HEK293 (cell line): Measurements from ENCODE around the gene RPL19.
A peak's percentile ranks its signal among the peaks of the same experiment; 100 is the strongest.

Experiments
- GFI1B ChIP-seq: fragments of 450-650 bp; formaldehyde crosslinking; IDR thresholded peaks from 2 replicates; pipeline ENCODE4 v1.5.1; 2016; ENCODE audit warnings: missing biosample characterization, missing genetic modification characterization
- GLI4 ChIP-seq: fragments of 450-650 bp; formaldehyde crosslinking; IDR thresholded peaks from 2 replicates; pipeline ENCODE4 v1.5.1; 2016; ENCODE audit warnings: missing biosample characterization, missing genetic modification characterization
- SETDB1 ChIP-seq: IDR thresholded peaks from one replicate; pipeline ENCODE4 v1.6.1; 2017; ENCODE audit warnings: mild to moderate bottlenecking, low read length, moderate library complexity, mixed read lengths; ENCODE audit not compliant: insufficient read length
- SP2 ChIP-seq: fragments of 450-650 bp; formaldehyde crosslinking; IDR thresholded peaks from 2 replicates; pipeline ENCODE4 v1.5.1; 2016; ENCODE audit warnings: missing biosample characterization, missing genetic modification characterization
- ZBTB17 ChIP-seq: fragments of 450-650 bp; formaldehyde crosslinking; IDR thresholded peaks from 2 replicates; pipeline ENCODE4 v1.5.1; 2016; ENCODE audit warnings: missing biosample characterization, missing genetic modification characterization
- ZNF155 ChIP-seq: fragments of 450-650 bp; formaldehyde crosslinking; IDR thresholded peaks from 2 replicates; pipeline ENCODE4 v1.5.1; 2016; ENCODE audit warnings: missing biosample characterization, missing genetic modification characterization
- ZNF324 ChIP-seq: fragments of 450-650 bp; formaldehyde crosslinking; IDR thresholded peaks from 2 replicates; pipeline ENCODE4 v1.5.1; 2016; ENCODE audit warnings: missing biosample characterization, missing genetic modification characterization
- ZNF350 ChIP-seq: fragments of 450-650 bp; formaldehyde crosslinking; IDR thresholded peaks from 2 replicates; pipeline ENCODE4 v1.5.0; 2017; ENCODE audit warnings: missing biosample characterization, mild to moderate bottlenecking, missing genetic modification characterization
- ZNF391 ChIP-seq: fragments of 450-650 bp; formaldehyde crosslinking; IDR thresholded peaks from 2 replicates; pipeline ENCODE4 v1.5.1; 2016; ENCODE audit warnings: low read depth, missing biosample characterization, missing genetic modification characterization, borderline replicate concordance
- ZNF433 ChIP-seq: fragments of 450-650 bp; formaldehyde crosslinking; IDR thresholded peaks from 2 replicates; pipeline ENCODE4 v1.5.1; 2016; ENCODE audit warnings: missing biosample characterization, missing genetic modification characterization, low read depth
- ZNF501 ChIP-seq: fragments of 450-650 bp; formaldehyde crosslinking; IDR thresholded peaks from 2 replicates; pipeline ENCODE4 v1.5.1; 2016; ENCODE audit warnings: missing biosample characterization, missing genetic modification characterization
- ZNF544 ChIP-seq: fragments of 450-650 bp; formaldehyde crosslinking; IDR thresholded peaks from 2 replicates; pipeline ENCODE4 v1.5.0; 2017; ENCODE audit warnings: missing biosample characterization, missing genetic modification characterization
- ZNF549 ChIP-seq: fragments of 450-650 bp; IDR thresholded peaks from 2 replicates; pipeline ENCODE4 v1.5.1; 2018; ENCODE audit warnings: missing biosample characterization, missing genetic modification characterization, mild to moderate bottlenecking, inconsistent platforms, moderate library complexity
- ZNF660 ChIP-seq: fragments of 450-650 bp; IDR thresholded peaks from 2 replicates; pipeline ENCODE4 v1.5.1; 2018; ENCODE audit warnings: missing biosample characterization, mild to moderate bottlenecking, missing genetic modification characterization
- ZNF707 ChIP-seq: fragments of 450-650 bp; formaldehyde crosslinking; IDR thresholded peaks from 2 replicates; pipeline ENCODE4 v1.5.1; 2016; ENCODE audit warnings: missing biosample characterization, missing genetic modification characterization
- ZNF792 ChIP-seq: fragments of 450-650 bp; formaldehyde crosslinking; IDR thresholded peaks from 2 replicates; pipeline ENCODE4 v1.5.1; 2016; ENCODE audit warnings: missing biosample characterization, missing genetic modification characterization
- TF ChIP-seq, protein P1 (sequence below): fragments of 450-650 bp; formaldehyde crosslinking; IDR thresholded peaks from 2 replicates; pipeline ENCODE4 v1.5.1; 2016; ENCODE audit warnings: missing biosample characterization, missing genetic modification characterization
- TF ChIP-seq, protein P2 (sequence below): fragments of 450-650 bp; formaldehyde crosslinking; IDR thresholded peaks from 2 replicates; pipeline ENCODE4 v1.5.1; 2016; ENCODE audit warnings: missing biosample characterization, missing genetic modification characterization, low read depth
- TF ChIP-seq, protein P3 (sequence below): fragments of 450-650 bp; formaldehyde crosslinking; IDR thresholded peaks from 2 replicates; pipeline ENCODE4 v1.5.1; 2017; ENCODE audit warnings: missing biosample characterization, mild to moderate bottlenecking, missing genetic modification characterization, moderate library complexity
- TF ChIP-seq, protein P4 (sequence below): fragments of 450-650 bp; formaldehyde crosslinking; IDR thresholded peaks from 2 replicates; pipeline ENCODE4 v1.5.1; 2016; ENCODE audit warnings: missing biosample characterization, missing genetic modification characterization
- TF ChIP-seq, protein P5 (sequence below): fragments of 450-650 bp; IDR thresholded peaks from 2 replicates; pipeline ENCODE4 v1.5.1; 2018; ENCODE audit warnings: missing biosample characterization, missing genetic modification characterization
- TF ChIP-seq, protein P6 (sequence below): fragments of 450-650 bp; formaldehyde crosslinking; IDR thresholded peaks from 2 replicates; pipeline ENCODE4 v1.5.1; 2016; ENCODE audit warnings: missing biosample characterization, missing genetic modification characterization
- TF ChIP-seq, protein P7 (sequence below): fragments of 450-650 bp; formaldehyde crosslinking; IDR thresholded peaks from 2 replicates; pipeline ENCODE4 v1.5.1; 2016; ENCODE audit warnings: missing biosample characterization, missing genetic modification characterization
- TF ChIP-seq, protein P8 (sequence below): fragments of 450-650 bp; formaldehyde crosslinking; IDR thresholded peaks from 2 replicates; pipeline ENCODE4 v1.5.1; 2016; ENCODE audit warnings: missing biosample characterization, missing genetic modification characterization

Gene RPL19

DNA sequence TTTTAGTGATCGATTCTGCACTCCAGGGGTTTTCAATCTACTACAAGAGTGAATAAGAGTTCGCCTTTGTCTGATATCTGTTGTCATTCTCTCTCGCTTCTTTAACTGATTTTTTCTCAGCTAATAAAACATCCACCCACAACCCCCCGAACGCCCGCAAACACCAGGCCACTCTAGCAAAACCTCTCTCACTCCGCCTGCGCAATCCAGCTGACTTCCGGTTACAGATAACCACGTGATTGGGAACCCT lies 338 bp upstream of the RPL19 start (continued):
- TF ChIP-seq, protein P1, sequence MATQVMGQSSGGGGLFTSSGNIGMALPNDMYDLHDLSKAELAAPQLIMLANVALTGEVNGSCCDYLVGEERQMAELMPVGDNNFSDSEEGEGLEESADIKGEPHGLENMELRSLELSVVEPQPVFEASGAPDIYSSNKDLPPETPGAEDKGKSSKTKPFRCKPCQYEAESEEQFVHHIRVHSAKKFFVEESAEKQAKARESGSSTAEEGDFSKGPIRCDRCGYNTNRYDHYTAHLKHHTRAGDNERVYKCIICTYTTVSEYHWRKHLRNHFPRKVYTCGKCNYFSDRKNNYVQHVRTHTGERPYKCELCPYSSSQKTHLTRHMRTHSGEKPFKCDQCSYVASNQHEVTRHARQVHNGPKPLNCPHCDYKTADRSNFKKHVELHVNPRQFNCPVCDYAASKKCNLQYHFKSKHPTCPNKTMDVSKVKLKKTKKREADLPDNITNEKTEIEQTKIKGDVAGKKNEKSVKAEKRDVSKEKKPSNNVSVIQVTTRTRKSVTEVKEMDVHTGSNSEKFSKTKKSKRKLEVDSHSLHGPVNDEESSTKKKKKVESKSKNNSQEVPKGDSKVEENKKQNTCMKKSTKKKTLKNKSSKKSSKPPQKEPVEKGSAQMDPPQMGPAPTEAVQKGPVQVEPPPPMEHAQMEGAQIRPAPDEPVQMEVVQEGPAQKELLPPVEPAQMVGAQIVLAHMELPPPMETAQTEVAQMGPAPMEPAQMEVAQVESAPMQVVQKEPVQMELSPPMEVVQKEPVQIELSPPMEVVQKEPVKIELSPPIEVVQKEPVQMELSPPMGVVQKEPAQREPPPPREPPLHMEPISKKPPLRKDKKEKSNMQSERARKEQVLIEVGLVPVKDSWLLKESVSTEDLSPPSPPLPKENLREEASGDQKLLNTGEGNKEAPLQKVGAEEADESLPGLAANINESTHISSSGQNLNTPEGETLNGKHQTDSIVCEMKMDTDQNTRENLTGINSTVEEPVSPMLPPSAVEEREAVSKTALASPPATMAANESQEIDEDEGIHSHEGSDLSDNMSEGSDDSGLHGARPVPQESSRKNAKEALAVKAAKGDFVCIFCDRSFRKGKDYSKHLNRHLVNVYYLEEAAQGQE = no peak
- TF ChIP-seq, protein P2, sequence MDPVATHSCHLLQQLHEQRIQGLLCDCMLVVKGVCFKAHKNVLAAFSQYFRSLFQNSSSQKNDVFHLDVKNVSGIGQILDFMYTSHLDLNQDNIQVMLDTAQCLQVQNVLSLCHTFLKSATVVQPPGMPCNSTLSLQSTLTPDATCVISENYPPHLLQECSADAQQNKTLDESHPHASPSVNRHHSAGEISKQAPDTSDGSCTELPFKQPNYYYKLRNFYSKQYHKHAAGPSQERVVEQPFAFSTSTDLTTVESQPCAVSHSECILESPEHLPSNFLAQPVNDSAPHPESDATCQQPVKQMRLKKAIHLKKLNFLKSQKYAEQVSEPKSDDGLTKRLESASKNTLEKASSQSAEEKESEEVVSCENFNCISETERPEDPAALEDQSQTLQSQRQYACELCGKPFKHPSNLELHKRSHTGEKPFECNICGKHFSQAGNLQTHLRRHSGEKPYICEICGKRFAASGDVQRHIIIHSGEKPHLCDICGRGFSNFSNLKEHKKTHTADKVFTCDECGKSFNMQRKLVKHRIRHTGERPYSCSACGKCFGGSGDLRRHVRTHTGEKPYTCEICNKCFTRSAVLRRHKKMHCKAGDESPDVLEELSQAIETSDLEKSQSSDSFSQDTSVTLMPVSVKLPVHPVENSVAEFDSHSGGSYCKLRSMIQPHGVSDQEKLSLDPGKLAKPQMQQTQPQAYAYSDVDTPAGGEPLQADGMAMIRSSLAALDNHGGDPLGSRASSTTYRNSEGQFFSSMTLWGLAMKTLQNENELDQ (tag by site-specific recombination) = no peak
- TF ChIP-seq ZNF433 = no peak
- TF ChIP-seq SP2 (tag by site-specific recombination) = peak; percentile 74
- TF ChIP-seq ZNF549 (tag by site-specific recombination) = no peak
- no peak for TF ChIP-seq ZNF707
- TF ChIP-seq, protein P3, sequence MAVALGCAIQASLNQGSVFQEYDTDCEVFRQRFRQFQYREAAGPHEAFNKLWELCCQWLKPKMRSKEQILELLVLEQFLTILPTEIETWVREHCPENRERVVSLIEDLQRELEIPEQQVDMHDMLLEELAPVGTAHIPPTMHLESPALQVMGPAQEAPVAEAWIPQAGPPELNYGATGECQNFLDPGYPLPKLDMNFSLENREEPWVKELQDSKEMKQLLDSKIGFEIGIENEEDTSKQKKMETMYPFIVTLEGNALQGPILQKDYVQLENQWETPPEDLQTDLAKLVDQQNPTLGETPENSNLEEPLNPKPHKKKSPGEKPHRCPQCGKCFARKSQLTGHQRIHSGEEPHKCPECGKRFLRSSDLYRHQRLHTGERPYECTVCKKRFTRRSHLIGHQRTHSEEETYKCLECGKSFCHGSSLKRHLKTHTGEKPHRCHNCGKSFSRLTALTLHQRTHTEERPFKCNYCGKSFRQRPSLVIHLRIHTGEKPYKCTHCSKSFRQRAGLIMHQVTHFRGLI = 0 out of 2 replicates have a peak, but pooled peaks have one; percentile 3
- TF ChIP-seq ZNF324 (tag by site-specific recombination) = no peak
- TF ChIP-seq SETDB1 = no peak
- TF ChIP-seq ZNF391 (tag by site-specific recombination) = no peak
- TF ChIP-seq, protein P4, sequence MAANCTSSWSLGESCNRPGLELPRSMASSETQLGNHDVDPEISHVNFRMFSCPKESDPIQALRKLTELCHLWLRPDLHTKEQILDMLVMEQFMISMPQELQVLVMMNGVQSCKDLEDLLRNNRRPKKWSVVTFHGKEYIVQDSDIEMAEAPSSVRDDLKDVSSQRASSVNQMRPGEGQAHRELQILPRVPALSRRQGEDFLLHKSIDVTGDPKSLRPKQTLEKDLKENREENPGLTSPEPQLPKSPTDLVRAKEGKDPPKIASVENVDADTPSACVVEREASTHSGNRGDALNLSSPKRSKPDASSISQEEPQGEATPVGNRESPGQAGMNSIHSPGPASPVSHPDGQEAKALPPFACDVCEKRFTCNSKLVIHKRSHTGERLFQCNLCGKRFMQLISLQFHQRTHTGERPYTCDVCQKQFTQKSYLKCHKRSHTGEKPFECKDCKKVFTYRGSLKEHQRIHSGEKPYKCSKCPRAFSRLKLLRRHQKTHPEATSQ (tag by site-specific recombination) = no peak
- TF ChIP-seq, protein P5, sequence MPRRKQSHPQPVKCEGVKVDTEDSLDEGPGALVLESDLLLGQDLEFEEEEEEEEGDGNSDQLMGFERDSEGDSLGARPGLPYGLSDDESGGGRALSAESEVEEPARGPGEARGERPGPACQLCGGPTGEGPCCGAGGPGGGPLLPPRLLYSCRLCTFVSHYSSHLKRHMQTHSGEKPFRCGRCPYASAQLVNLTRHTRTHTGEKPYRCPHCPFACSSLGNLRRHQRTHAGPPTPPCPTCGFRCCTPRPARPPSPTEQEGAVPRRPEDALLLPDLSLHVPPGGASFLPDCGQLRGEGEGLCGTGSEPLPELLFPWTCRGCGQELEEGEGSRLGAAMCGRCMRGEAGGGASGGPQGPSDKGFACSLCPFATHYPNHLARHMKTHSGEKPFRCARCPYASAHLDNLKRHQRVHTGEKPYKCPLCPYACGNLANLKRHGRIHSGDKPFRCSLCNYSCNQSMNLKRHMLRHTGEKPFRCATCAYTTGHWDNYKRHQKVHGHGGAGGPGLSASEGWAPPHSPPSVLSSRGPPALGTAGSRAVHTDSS (tag by site-specific recombination) = no peak
- TF ChIP-seq, protein P6, sequence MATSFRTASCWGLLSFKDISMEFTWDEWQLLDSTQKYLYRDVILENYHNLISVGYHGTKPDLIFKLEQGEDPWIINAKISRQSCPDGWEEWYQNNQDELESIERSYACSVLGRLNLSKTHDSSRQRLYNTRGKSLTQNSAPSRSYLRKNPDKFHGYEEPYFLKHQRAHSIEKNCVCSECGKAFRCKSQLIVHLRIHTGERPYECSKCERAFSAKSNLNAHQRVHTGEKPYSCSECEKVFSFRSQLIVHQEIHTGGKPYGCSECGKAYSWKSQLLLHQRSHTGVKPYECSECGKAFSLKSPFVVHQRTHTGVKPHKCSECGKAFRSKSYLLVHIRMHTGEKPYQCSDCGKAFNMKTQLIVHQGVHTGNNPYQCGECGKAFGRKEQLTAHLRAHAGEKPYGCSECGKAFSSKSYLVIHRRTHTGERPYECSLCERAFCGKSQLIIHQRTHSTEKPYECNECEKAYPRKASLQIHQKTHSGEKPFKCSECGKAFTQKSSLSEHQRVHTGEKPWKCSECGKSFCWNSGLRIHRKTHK (tag by site-specific recombination) = no peak
- TF ChIP-seq ZNF501 (tag by site-specific recombination) = 0 out of 2 replicates have a peak, but pooled peaks have one; percentile 24
- TF ChIP-seq GFI1B = no peak
- TF ChIP-seq ZNF544 (tag by site-specific recombination) = no peak
- TF ChIP-seq, protein P7, sequence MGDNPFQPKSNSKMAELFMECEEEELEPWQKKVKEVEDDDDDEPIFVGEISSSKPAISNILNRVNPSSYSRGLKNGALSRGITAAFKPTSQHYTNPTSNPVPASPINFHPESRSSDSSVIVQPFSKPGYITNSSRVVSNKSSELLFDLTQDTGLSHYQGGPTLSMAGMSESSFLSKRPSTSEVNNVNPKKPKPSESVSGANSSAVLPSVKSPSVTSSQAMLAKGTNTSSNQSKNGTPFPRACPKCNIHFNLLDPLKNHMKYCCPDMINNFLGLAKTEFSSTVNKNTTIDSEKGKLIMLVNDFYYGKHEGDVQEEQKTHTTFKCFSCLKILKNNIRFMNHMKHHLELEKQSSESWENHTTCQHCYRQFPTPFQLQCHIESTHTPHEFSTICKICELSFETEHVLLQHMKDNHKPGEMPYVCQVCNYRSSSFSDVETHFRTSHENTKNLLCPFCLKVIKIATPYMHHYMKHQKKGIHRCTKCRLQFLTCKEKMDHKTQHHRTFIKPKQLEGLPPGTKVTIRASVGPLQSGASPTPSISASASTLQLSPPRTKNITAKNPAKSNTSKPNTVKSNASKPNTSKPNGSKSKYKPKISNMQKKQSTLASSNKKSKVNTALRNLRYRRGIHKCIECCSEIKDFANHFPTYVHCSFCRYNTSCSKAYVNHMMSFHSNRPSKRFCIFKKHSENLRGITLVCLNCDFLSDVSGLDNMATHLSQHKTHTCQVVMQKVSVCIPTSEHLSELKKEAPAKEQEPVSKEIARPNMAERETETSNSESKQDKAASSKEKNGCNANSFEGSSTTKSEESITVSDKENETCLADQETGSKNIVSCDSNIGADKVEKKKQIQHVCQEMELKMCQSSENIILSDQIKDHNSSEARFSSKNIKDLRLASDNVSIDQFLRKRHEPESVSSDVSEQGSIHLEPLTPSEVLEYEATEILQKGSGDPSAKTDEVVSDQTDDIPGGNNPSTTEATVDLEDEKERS (tag by site-specific recombination) = no peak
- TF ChIP-seq, protein P8, sequence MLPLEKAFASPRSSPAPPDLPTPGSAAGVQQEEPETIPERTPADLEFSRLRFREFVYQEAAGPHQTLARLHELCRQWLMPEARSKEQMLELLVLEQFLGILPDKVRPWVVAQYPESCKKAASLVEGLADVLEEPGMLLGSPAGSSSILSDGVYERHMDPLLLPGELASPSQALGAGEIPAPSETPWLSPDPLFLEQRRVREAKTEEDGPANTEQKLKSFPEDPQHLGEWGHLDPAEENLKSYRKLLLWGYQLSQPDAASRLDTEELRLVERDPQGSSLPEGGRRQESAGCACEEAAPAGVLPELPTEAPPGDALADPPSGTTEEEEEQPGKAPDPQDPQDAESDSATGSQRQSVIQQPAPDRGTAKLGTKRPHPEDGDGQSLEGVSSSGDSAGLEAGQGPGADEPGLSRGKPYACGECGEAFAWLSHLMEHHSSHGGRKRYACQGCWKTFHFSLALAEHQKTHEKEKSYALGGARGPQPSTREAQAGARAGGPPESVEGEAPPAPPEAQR (tag by site-specific recombination) = no peak
- TF ChIP-seq ZNF350 (tag by site-specific recombination) = no peak
- peak; percentile 87 for TF ChIP-seq ZBTB17 (tag by site-specific recombination)
- no peak for TF ChIP-seq GLI4 (tag by site-specific recombination)
- TF ChIP-seq ZNF660 = no peak
- no peak for TF ChIP-seq ZNF792
- no peak for TF ChIP-seq ZNF155 (tag by site-specific recombination)
